GM19468 (cell line): ENCODE measurements around the gene AKAP7.

Experiments used
- ATAC-seq: cut with Tn5 transposase; IDR thresholded peaks from one replicate; pipeline ENCODE4 v1.9.1; 2021; ENCODE audit warnings: mild to moderate bottlenecking, moderate library complexity, moderate number of reproducible peaks; ENCODE audit not compliant: unreplicated experiment; ENCODE audit errors: extremely low read depth

AKAP7 gene

GRCh38 chr6:131132360-131132759, 2.9 kb upstream of the AKAP7 start:
- ATAC-seq = no peak

DNA sequence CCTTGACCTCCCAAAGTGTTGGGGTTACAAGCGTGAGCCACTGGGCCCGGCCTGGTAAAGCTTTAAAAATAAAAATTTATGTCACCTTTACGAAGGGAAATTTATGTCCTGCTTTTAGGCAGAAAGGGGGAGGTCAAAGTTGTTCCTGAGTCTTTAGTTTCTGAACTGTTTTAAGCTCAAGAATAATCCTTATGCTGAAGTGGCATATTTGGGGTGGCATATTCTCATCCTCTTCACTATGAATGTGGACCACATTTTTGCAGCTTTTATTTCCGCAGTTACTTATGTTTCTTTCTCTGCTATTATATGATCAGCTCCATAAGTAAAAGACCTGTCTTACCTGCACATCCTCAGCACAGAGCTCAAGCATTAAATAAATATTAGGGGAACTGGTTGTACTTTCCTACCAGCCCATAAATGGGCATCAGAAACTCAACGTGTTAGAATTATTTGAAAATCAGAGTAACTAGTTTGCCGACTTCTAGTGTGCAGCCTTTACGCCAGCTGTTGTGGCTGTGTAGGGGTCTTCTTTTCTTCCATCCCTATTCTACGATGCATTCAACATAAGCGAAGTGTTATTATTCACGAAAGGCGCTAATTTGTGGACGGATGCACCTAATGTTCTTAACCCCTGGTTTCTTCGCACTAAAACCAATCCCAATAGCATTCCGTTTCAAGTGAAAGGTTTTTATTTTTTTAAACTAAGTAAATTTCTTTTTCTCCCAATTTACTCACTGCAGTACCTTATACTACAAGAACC, 867 bp upstream of the AKAP7 start:
- no peak for ATAC-seq

DNA sequence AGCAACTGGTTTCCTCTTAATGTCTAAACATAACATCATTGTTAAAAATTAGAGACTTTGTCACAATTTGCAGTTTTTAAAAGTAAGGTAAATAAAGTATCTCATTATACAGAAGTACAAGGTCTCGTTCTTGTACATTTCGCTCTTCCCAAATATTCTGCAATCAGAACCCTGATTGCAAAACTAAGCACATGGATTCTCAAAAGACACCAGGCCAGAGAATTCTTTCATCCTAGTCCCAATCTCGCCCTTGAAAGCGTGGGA, 355 bp upstream of the AKAP7 start:
- ATAC-seq = no peak

- ATAC-seq = no peak
Observed at GRCh38 chr6:131136021-131136786, 937 bp downstream of the AKAP7 start.

- no peak for ATAC-seq
Observed at GRCh38 chr6:131139599-131139998, 4.3 kb downstream of the AKAP7 start.

- ATAC-seq = no peak
Observed at GRCh38 chr6:131143319-131143718, 8.1 kb downstream of the AKAP7 start.

DNA sequence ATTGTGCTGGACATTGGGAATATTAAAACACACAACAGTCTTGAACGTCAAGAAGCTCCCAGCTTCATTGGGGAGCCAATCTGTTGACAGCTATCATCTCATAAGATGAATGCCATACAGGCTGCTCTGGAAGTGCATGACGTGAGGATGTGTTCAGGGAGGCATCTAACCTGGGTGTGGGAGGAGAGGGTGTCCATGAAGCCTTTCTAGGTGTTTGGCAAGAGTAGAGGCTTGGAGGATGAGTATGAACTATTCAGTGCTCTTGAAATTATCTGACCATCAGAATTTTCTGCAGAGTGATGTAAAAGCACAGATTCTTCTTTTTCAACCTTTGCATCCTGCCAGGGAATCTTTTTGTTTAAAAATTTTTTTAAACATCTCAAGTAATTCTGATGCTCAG, 11.6 kb downstream of the AKAP7 start:
- no peak for ATAC-seq

DNA sequence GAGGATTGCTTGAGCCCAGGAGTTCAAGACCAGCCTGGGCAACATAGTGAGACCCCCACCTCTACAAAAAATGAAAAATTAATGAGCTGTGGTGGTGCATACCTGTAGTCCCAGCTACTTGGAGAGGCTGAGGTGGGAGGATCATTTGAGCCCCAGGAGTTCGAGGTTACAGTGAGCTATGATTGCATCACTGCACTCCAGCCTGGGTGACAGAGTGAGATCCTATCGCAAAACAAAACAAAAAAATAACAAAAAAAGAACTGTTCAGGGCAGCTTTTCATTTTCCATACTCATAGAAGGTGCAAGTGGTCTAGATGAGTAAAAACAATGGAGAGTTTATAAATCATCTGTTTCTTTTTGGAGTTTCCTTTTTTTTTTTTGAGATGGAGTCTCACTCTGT, 21.1 kb downstream of the AKAP7 start:
- no peak for ATAC-seq

DNA sequence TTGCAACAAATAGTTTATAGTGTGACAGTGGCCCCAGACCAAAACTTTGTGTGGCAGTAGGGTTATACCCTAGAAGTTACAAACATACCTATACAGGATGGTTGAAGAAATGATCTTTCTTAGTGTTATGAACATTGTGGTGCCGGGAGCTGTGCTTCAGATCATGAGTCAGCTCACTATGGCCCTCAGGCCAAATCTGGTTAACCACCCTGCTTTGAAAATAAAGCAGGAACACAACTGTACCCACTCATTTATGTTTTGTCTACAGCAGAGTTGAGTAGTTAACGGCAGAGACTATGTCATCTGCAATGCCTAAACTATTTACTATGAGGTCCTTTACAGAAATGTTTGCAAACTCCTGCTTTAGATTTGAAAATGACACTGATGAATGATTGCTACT, 24.3 kb downstream of the AKAP7 start:
- no peak for ATAC-seq

DNA sequence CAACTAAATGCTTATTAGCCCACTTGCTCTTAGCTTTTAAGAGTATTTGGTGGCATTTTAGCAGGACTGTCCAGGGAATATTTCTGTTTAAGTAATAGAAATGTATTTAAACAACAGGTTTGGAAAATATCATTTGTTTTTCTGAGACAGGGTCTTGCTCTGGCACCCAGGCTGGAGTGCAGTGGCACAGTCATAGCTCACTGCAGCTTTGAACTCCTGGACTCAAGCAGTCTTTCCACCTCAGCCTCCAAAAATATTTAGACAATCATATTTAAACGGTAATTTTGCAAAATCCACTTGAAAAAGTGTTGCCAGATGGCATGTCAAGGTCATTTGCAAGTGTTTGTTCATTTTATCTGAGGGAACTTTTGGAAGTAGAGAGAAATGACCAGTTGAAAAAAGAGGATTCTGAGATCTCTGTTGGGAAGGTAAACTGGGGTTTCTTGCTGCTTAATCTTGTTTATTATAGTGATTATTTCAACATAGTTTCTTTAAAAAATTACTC, 25.0 kb downstream of the AKAP7 start:
- ATAC-seq = no peak

DNA sequence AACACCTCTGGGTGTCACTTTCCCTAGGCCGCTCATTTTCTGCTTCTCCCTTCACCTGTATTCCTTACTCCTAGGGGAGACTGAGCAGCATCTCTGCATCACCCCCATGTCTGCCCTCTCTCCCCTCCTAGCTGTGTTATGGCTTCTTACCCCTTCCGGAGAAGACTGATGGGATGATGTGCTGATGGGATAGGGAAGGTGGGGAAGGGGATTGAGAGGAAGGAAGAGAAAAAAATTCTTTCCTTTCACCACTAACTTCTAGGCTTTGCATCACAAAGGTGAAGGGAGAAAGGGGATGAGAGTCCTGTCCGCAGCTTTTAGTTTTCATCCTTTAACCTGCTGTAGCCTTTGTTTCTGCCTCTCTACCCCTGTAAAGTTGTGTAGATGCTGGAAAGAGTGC, 26.7 kb downstream of the AKAP7 start:
- no peak for ATAC-seq

DNA sequence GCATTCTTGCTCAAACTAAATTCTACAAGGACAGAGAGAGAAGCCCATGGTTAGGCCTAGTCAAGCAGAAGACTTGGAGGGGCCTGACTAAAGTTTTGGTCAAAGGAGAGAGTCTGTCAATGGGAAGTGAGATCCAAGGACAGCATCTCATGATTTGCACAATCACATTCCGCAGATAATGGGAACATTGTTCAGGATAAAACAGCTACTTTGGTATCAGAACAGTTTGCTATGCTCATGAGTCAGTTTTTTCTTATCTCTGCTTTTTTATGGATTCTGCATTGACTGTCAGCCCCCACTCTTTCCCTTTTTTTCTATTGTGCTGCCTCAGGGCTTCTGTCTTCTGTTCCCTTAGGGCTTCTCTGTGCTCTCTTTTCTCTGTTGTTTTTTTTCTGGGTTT, 28.6 kb downstream of the AKAP7 start:
- no peak for ATAC-seq

GRCh38 chr6:131164506-131164905, 29.2 kb downstream of the AKAP7 start:
- ATAC-seq = no peak

DNA sequence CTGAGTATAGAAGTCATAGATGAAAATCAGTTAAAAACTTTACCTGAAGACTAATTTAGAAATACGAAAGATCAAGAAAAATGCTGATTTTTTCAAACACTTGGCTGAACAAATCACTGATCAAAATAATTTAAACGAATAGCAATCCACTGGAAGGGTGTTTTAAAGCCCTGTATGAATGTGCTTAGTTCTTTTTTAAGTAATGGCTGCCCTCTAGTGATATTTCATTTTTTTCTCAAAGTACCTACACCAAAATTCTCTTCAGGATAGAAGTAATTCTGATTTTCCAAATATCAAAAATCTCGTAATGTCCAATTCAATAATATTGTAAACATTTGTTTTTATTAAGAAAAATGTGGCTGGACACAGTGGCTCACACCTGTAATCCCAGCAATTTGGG, 32.5 kb downstream of the AKAP7 start:
- no peak for ATAC-seq

- ATAC-seq = no peak
Observed at GRCh38 chr6:131169613-131170012, 34.3 kb downstream of the AKAP7 start.

- ATAC-seq = no peak
Observed at GRCh38 chr6:131172222-131172621, 37.0 kb downstream of the AKAP7 start.

DNA sequence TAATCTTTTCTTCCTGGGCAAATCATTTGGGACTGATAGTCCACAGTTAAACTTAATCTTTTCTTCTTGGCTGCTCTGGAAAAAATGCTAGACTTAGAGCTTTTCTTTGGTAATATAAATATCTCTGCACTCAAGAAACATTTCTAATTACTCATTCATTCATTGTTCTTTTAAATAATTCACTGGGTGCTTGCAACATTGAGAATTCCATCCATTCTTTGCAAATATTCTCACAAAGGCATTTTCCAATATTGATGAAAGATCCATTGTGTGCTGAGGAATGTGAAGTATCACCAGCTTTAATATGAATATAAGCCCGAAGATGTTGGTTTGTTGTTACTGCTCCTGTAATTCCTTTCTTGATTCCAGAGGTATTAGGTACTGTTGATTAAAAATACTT, 38.4 kb downstream of the AKAP7 start:
- no peak for ATAC-seq

- no peak for ATAC-seq
Observed at GRCh38 chr6:131175564-131175963, 40.3 kb downstream of the AKAP7 start.

DNA sequence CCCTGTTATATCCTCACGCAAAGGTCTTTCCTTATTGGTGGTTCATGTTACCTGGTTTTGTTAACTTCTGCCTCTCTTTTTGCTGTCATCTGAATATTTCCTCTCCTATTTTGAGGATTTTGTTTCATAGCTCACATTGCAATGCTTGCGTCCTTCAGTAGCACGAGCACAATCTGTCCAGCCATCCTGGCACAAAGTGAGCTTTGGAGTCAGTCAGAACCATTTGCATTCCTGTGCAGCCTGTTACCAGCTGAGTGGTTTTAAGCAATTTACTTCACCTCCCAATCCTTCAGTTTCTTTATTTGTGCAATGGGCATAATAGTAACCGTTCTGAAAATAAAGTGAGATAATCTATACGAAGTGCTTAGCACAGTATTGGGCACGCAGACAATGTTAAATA, 42.7 kb downstream of the AKAP7 start:
- no peak for ATAC-seq

DNA sequence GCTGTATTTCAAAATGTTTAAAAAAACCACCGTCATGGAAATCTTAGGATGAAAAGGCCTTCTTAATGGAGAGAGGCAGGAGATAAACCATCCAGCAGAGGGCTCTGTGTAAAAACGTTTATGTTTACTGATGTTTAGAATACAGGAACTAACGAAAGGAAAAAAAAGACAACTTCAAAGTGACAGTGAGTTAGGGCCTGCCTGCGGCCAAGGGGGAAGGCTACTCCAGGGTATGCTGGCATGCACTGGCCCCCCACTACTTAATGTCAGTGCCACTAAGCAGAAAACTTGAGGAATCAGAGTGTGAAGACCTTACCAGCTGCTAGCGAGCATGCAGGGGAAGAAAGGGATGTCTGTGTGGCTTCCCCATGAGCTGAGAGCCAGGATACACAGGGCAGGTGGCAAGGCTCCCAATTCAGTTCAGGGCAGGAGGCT, 47.7 kb downstream of the AKAP7 start:
- ATAC-seq = no peak

GRCh38 chr6:131183427-131184095, 48.3 kb downstream of the AKAP7 start:
- no peak for ATAC-seq
